ENCODE data around the gene C6orf132.

The C6orf132 gene

GRCh38 chr6:42104095-42104803 lies 38.2 kb downstream of the C6orf132 start:
- DNase-seq: peak; percentile 82

- DNase-seq: no peak
These were observed 38.7 kb downstream of the C6orf132 start for GRCh38 chr6:42103753-42104094.

- DNase-seq: no peak
These were observed 39.2 kb downstream of the C6orf132 start for GRCh38 chr6:42103216-42103615.

GRCh38 chr6:42101186-42101657 lies 41.2 kb downstream of the C6orf132 start:
- DNase-seq: no peak

GRCh38 chr6:42100029-42100901 lies 42.2 kb downstream of the C6orf132 start:
- no peak for DNase-seq

- no peak for DNase-seq
These were observed 42.9 kb downstream of the C6orf132 start for GRCh38 chr6:42099340-42100028.

- no peak for DNase-seq
These were observed 46.5 kb downstream of the C6orf132 start for GRCh38 chr6:42095776-42096541.

- DNase-seq: no peak
These were observed 47.3 kb downstream of the C6orf132 start for GRCh38 chr6:42095094-42095493.

GRCh38 chr6:42093582-42094329 lies 48.7 kb downstream of the C6orf132 start:
- DNase-seq: no peak

- no peak for DNase-seq
These were observed 50.7 kb downstream of the C6orf132 start for GRCh38 chr6:42091718-42092023.

- DNase-seq: no peak
These were observed 51.4 kb downstream of the C6orf132 start for GRCh38 chr6:42090819-42091717.

GRCh38 chr6:42088101-42088591 lies 54.3 kb downstream of the C6orf132 start:
- no peak for DNase-seq

GRCh38 chr6:42086046-42087035 lies 56.1 kb downstream of the C6orf132 start:
- DNase-seq: no peak

GRCh38 chr6:42084889-42085288 lies 57.5 kb downstream of the C6orf132 start:
- DNase-seq: no peak

- no peak for DNase-seq
These were observed 58.9 kb downstream of the C6orf132 start for GRCh38 chr6:42083530-42083929.

GRCh38 chr6:42079941-42080464 lies 62.4 kb downstream of the C6orf132 start:
- DNase-seq: no peak

- no peak for DNase-seq
These were observed 64.0 kb downstream of the C6orf132 start for GRCh38 chr6:42078386-42078785.

GRCh38 chr6:42075159-42075838 lies 67.1 kb downstream of the C6orf132 start:
- peak; percentile 63 for DNase-seq

GRCh38 chr6:42073287-42073686 lies 69.1 kb downstream of the C6orf132 start:
- DNase-seq: no peak

All from CD4-positive, alpha-beta T cell treated with Interleukin-6 for 4 hours (primary cell).